ENCODE data around the gene PTAFR. TPM values are rescaled to one million over a fixed set of nuclear protein-coding genes. Genes with fewer than 3 reads are reported as not detected.

PTAFR gene
- total RNA-seq, 1 donor from 2014 or later, result 13.1 TPM

- peak in 1 of 2 donors; percentile 50 for DNase-seq (ENCODE audit: low spot score in 2 of 2)
- no peaks in the 10 kb centered on the region for H3K4me1 ChIP-seq
- H3K9me3 ChIP-seq, result no peaks in the 10 kb centered on the region
- no peak overlapping the region for H3K4me3 ChIP-seq
- no peak overlapping the region for H3K27ac ChIP-seq
- intact Hi-C loops (cut with DNase I), result no loop called here
- peaks cover 10 to 16% of the 10 kb centered on the region in 2 donors for H3K36me3 ChIP-seq
- no peaks in the 10 kb centered on the region for H3K27me3 ChIP-seq
- TF ChIP-seq CTCF (IDR thresholded peaks at IDR 0.05), result no peak
Measured at GRCh38 chr1:28194326-28195035, 18.0 kb upstream of the PTAFR start.

GRCh38 chr1:28193701-28194161 lies 17.2 kb upstream of the PTAFR start:
- no peaks in the 10 kb centered on the region for H3K4me1 ChIP-seq
- intact Hi-C loops (cut with DNase I), result no loop called here

GRCh38 chr1:28190996-28191645 lies 14.6 kb upstream of the PTAFR start:
- Histone ChIP-seq H3K27ac (no peak overlapping the region), H3K36me3 (no peaks in the 10 kb centered on the region), H3K27me3 (no peaks in the 10 kb centered on the region), H3K4me3 (no peak overlapping the region), H3K9me3 (no peaks in the 10 kb centered on the region), H3K4me1 (no peaks in the 10 kb centered on the region)
- peak in 1 of 2 donors; percentile 56 for DNase-seq (ENCODE audit: low spot score in 2 of 2)
- TF ChIP-seq CTCF (IDR thresholded peaks at IDR 0.05), result no peak
- intact Hi-C loops (cut with DNase I), result no loop called here

More at GRCh38 chr1:28193701-28194161, 17.2 kb upstream of the PTAFR start:
- Histone ChIP-seq H3K27ac (no peak overlapping the region), H3K4me3 (no peak overlapping the region), H3K27me3 (no peaks in the 10 kb centered on the region), H3K9me3 (no peaks in the 10 kb centered on the region), H3K36me3 (peaks cover 3 to 8% of the 10 kb centered on the region in 2 donors)
- DNase-seq (ENCODE audit: low spot score in 2 of 2), result peak in 1 of 2 donors; percentile 48
- no peak for TF ChIP-seq CTCF (IDR thresholded peaks at IDR 0.05)

- Histone ChIP-seq H3K4me1 (no peaks in the 10 kb centered on the region), H3K27me3 (no peaks in the 10 kb centered on the region), H3K36me3 (no peaks in the 10 kb centered on the region), H3K9me3 (no peaks in the 10 kb centered on the region), H3K4me3 (no peak overlapping the region), H3K27ac (no peak overlapping the region)
- intact Hi-C loops (cut with DNase I), result no loop called here
- DNase-seq (ENCODE audit: low spot score in 2 of 2), result no peak
- TF ChIP-seq CTCF (IDR thresholded peaks at IDR 0.05), result no peak
Measured at GRCh38 chr1:28190337-28190979, 14.0 kb upstream of the PTAFR start.

- intact Hi-C loops (cut with DNase I), result no loop called here
- Histone ChIP-seq H3K36me3 (no peaks in the 10 kb centered on the region), H3K9me3 (no peaks in the 10 kb centered on the region), H3K27ac (no peak overlapping the region), H3K4me3 (no peak overlapping the region), H3K27me3 (no peaks in the 10 kb centered on the region), H3K4me1 (no peaks in the 10 kb centered on the region)
- TF ChIP-seq CTCF (IDR thresholded peaks at IDR 0.05), result no peak
- DNase-seq (ENCODE audit: low spot score in 2 of 2), result no peak
Measured at GRCh38 chr1:28185071-28185470, 8.6 kb upstream of the PTAFR start.
